RKO (cell line): Measurements from ENCODE around the gene UBR7.
A peak's percentile ranks its signal among the peaks of the same experiment; 100 is the strongest.
"Not testable (repeated sequence)": the region's sequence is repeated elsewhere in the genome, so short reads cannot be mapped to it uniquely, and the experiment has no call there.

Source experiments
- DNase-seq: peaks from one replicate; pipeline ENCODE4 v3.0.0-alpha.2; 2016; ENCODE audit warnings: low spot score

Gene UBR7

DNA sequence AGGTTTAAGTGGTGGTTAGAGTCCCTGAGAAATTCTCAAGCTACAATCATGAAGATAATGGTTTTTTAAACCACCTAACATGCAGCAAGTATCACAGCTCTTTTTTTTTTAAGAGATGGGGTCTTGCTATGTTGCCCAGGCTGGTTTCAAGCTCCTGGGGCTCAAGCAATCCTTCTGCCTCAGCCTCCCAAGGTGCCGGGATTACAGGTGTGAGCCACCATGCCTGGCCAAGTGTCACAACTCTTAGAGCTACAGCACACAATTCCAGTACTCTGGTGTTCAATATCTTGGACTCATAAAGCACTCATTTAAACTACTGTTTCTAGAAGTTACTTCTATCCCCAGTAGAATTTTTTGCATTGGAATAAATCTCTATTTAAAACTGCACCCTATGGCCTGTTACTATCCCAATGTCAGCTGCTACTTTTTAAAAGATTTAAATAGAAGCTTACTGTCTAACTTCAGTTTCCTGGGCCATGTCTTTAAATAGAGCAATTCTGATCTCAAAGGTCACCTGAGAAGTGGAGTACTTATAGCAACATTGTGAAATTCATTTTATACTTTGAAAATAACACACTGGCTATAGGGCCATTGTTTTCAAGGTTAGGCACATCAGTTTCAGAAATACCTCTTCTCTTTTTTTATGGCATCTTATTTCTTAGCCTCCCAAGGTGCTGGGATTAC is 11.6 kb upstream of the UBR7 start:
- DNase-seq = no peak

DNA sequence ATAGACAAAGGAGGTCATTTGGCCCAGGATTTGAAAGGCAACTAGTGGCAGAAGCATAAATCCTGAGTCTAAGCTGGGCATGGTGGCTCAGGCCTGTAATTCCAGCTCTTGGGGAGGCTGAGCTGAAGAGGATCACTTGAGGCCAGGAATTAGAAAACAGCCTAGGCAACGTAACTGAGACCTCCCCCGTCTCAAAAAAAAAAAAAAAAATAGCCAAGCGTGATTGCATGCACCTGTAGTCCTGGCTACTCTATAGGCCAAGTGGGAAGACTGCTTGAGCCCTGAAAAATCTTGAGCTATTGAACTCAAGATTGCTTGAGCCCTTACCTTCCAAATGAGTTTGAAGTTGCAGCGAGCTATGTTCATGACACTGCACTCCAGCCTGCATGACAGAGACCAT is 8.0 kb upstream of the UBR7 start:
- no peak for DNase-seq

DNA sequence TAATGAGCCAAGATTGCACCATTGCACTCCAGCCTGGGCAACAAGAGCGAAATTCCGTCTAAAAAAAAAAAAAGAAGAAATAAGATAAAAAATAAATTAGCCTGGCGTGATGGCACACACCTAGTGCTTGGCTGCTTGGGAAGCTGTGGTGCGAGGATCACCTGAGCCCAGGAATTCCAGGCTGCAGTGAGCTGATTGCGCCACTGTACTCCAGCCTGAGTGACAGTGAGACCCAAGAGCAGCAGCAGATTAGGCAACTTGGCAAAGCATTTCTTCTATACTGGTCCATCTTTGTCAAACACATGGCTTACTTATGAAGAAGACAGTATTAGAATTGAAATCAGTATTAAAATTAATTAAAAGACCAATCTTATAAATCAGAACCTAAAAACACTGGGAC is 6.5 kb upstream of the UBR7 start:
- no peak for DNase-seq

DNA sequence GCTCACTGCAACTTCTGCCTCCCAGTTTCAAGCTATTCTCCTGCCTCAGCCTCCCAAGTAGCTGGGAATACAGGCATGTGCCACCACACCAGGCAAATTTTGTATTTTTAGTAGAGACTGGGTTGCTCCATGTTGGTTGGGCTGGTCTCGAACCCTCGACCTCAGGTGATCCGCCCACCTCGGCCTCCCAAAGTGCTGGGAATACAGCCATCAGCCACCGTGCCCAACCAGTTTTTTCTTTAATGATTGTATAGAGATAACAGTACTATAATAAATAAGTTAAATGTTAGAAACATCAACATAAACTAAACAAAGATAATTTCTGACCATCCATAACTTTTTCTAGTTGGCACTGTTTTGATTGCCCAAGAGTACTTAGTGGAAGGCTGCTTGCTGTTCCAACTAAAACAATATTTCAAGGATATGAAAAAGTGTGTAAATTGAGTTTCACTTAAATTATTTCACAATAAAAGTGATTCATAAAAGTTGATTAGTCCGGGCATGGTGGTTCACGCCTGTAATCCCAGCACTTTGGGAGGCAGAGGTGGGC is 5.8 kb upstream of the UBR7 start:
- no peak for DNase-seq

DNA sequence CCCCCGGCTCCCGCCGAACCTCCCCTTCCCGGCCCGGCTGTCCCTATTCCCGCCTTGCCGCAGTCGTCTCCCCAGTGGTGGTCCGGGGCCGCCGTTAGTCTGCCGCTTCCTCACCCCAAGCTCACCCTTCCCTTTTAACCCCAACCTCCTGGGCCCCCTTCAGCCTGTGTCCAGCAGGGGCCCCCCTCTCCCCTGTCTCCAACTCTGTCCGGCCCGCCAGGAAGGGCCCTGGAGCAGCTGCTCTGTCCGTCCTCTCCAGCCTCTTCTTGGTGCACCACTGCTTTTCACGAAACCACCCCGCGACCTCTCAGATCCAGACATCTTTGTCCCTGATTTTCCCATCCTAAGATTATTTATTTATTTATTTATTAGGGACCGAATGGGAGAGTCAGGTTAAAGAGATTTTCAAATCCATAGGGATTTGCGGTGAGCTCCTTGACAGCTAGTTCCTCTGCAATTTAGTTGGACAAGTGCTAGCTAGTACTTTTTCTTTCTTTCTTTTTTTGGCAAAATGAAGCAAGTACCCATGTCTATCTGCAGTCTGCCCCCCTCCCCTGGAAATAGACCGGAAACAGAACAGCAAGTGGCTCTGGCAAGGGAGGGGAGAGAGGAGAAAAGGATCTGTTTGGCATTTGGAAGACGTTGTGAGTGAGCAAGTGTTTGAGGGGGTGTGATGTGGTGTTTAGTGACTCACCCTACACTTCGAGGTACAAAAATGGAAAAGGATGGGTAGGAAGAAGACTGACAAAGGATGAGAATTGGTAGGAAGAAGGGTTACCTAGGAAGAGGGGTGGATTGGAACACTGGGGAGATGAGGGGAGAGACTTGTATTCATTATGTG is 632 bp downstream of the UBR7 start:
- DNase-seq = peak; percentile 89

DNA sequence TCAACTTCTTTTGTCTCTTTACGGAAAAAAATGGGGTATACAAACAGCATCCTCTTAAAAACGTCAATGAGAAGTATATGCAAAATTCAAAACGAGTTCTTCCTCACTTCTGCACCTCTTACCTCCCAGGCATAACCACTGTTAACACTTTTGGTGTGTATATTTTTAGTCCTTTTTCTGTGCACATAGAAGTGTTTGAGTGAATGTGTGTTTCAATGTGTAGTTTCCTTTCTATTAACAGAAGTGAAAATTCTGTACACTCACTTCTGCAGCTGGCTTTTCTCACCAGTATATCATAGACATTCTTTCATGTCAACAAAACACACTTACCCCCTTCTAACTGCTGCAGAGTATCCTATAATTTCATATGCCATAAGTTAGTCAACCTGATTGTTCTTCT is 5.4 kb downstream of the UBR7 start:
- no peak for DNase-seq

DNA sequence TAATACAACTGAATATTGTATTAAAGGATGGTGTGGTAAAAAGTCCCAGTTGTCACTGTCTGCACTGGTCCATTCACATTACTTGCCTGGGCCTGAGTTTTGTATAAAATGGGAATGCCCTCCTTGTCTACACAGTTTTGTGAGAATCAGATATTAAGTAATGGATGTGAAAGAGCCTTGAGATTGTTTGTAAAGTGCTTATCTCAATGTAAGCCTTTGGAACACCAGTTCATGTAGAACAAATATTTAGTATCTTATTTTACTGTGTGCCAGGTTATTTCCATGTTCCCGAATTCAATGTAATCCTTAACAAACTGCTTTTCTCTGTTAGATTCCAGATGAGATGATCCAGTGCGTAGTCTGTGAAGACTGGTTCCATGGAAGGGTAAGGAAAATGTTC is 7.5 kb downstream of the UBR7 start:
- DNase-seq = no peak

DNA sequence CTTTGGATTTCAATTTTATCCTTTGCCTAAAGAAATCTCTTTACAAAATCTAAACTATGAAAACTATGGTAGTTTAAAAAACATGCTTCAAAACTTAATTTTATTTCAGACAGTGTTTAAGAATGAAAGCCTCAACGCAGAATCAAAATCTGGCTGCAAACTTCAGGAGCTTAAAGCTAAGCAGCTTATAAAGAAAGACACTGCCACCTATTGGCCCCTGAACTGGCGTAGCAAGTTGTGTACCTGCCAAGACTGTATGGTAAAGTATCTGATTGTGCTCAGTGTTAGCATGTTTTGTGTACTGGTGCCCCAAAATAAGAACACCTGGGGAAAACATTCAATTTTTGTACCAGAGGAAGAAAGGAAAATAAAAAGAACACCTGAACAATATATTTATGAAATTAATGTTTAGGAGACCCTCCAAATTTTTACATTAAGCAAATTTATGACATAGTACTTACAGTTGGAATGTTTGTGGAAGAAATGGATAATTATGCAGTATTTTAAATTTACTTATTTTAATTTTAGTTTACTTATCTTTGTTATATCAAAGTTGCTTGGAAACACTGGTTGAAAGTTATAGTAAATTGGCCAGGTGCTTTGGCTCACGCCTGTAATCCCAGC is 12.2 kb downstream of the UBR7 start:
- peak; percentile 71 for DNase-seq

DNA sequence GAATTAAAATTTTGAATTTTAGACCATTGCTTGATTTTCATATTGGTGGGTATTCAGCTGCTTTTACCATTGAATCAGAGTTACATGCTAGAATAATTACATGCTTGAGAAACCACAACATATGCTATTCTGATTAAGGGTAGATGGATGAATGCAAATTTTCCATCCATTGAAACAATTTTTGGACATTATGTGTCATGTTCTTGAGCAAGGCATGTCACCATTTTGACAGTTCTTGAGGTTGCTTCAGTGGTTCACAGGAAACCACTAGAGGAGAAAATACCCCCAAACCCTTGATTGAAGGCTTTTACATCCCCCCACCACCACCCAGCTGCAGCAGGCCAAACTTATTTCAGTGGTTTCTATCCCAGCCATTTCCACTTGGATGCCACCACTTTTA is 13.5 kb downstream of the UBR7 start:
- no peak for DNase-seq

DNA sequence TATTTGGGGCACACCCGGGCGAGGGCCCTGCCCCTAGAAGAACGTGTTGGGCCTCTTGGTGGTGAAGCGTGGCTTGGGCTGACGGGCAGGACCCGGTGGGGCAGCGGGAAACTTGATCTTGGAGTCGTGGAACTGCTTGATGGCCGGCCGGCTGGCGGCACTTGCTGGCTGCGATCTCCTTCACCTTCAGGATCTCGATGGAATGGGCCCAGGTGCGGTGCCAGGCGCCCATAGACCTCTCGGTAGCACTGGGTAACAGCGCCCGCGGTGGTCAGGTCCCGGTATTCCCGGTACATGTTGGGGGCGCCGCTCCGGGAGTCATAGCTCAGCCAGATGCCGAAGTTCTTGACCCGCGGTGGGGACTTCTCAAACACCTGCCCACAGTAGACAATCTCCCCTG is 16.5 kb downstream of the UBR7 start:
- no peak for DNase-seq

DNA sequence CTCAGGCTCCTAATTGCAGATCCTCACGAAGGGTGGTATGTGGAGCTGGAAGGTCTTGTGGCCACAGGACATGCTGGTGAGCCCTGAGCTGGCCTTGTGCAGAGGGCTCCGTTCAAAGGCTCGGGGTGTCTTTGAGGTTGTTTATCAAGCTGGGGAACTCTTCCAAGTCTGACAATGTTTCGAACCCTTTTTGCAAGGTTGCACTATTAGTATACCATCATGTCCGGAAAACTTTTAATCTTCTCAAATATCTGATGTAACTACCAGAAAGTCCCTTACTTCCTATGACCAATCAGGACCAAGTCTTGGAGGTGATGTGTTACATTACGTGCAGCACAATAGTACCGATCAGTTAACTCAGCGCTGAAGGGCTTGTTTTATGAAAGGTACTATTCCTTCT is 21.5 kb downstream of the UBR7 start:
- DNase-seq = no peak

DNA sequence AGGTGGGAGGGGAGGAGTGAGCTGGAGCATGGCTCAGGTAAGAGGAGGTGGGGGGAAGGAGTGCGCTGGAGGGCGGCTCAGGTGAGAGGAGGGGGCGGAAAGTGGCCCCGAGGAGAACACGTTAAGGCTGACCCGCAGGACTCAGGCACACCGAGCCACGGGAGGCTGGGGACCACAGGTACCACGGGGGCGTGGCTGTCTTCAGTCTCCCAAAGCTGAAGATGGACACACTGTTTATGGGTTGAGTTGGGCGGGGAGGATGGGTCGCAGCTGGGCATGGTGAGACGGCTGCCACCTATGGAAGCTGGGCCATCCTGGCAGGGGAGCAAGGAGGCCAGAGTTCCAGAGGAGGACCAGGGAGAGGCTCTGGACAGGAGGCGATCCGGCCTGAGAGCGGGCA is 23.5 kb downstream of the UBR7 start:
- DNase-seq = no peak

DNA sequence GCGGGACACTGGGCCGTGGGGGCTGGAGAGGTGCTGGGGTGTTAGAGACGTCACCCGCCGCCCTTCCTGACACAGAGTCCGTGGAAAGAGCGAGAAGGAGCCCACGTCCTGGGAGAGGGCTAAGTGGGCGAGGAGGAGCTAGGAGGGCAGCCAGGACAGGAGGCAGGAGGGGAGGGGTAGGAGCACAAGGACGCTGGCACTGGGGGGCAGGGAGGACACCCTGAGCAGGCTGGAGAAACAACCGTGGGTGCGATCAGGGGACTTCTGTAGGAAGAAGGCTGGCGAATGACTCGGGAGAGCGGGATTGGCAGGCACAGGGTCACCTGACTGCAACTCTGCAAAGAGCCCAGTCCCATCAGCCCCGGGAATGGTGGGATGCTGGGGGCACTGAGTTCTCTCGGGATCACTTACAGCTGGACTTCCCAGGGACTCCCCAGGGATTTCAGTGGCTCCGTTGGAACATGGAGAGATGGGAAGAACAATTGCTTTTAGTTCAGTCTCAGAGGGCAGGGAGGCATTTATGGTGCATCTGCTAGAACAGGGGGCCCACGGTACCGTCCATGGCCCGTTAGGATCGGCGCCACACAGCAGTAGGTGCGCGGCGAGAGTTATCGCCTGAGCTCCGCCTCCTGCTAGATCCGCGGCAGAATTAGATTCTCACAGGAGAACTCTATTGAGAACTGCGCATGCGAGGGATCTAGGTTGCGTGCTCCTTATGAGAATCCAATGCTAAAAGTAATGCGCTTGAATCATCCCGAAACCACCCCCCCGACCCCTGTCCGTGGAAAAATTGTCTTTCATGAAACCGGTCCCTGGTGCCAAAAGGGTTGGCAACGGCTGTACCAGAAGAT is 24.3 kb downstream of the UBR7 start:
- no peak for DNase-seq

DNA sequence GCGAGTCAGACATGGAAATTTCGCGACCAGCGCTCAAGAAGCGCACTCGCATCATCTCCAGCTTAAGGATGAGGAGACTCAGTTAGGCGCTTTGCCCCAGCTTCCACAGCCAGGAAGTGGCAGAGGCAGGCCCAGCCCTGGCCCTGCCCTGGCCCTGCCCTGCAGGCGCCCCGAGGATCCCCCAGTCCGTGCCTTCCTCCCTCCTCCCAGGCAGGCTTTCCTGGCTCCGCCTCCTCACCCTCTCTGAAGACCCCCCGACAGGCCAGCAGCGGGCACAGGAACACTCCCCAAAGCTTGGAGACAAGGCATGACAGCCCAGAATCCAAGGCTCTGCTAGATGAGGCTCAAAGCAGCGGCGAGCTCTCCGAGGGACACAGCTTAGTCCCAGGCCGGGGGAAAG is 25.1 kb downstream of the UBR7 start:
- DNase-seq = no peak

DNA sequence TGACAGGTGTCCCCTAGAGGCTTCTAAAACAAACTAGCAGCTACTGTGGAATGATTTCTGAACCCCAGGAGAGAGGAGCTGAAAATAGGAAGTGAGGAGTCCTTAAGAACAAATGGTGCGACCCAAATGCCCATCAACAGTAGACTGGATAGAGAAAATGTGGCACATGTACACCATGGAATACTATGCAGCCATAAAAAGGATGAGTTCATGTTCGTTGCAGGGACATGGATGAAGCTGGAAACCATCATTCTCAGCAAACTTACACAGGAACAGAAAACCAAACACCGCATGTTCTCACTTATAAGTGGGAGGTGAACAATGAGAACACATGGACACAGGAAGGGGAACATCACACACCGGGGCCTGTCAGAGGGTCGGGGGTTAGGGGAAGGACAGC is 26.0 kb downstream of the UBR7 start:
- not testable (repeated sequence) for DNase-seq

DNA sequence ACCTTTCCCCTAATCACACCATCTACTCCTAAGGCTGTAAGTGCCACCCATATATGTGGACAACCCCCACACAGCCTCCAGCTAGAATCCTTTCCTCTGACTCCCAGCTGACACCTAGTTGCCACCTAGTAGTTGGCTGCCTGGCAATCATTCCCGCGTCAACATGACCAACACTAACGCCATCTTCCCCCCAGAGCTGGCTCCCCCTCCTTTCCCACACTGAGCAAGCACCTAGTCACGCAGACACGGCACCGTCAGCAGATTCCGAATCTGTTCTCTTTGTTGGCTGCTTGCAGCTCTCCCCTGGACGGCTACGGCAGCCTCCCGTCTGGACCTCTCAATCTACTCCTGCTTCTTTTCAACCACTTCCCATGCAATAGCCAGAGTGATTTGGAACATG is 27.7 kb downstream of the UBR7 start:
- peak; percentile 96 for DNase-seq

DNA sequence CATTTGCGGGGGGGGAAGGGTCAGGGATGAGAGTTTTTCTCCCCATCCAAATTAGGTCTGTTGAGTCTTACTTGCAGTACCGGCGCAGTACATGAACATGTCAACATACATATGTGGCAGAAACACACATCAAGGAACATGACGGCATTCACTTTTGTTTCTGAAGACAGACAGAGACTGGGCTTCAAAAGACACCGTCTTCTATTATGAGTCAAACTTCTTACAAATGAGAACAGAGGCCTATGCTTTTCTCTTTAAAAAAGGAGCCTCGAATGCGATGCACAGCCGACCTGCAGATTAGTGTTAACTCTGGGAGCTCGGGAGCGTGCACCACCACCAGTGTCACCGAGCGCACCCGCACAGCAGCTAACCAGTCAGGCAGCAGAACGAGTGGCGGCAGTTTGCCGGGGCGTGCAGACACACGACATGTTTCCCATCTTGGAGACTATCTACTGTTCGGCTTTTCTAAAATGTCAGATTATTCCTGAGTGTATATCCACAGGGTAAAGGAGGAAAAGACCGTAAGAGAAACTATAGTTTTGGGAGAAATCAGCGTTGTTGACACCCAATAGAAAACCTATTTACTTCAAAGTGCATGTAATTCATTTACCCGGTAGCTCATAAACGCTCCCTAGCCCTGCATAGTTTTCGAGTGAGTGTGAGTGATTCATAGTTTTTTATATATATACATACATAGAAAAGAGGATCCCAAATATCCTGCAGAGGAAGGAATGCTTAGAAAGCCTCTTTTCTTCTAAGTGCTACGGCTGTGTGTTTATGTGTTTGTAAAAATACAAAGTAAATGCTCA is 33.0 kb downstream of the UBR7 start:
- DNase-seq = peak; percentile 76

DNA sequence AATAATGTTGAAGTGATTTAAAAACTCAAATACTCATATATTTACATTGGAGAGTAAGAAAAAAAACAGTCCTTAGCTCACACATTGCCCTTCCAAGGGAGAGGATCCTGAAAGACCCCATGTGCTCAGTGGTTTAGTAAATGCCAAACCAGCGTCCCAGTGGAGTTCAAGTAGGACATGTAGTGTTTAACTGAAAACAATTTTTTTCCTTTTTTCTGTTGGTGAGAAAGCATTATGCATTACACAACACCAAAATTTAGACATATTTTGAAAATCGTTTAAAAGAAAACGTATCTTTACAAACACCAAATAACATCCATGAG is 33.6 kb downstream of the UBR7 start:
- no peak for DNase-seq

DNA sequence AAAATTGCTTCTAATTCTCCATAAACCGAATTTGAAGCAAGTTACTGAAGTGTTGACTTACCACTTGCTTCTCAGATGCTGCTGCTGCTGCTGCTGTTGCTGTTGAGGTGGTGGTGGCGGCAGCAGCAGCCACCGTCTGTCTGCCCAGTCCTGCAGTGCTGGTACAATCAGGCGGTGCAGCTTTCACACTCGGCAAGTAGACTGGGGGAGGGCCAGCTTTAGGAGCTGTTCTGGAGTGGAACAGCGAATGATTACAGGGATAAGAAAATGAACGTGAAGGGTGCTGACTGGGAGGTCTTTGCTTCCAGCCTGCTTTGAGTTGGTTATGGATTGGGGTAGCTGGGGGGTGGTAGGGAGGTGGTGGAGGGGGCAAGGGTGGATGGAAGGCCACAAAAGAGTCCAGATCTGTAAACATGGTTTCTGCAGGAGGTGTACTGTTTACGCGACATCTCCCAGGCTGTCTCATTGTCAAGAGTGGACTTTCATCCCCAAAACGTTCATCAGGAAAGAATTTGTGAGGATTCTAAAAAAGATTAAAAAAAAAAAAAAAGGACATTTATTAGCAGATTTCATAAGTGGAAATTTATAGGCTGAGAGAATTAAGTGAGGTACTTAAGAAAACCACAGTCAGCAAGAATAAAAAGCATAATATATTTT is 38.8 kb downstream of the UBR7 start:
- DNase-seq = no peak

DNA sequence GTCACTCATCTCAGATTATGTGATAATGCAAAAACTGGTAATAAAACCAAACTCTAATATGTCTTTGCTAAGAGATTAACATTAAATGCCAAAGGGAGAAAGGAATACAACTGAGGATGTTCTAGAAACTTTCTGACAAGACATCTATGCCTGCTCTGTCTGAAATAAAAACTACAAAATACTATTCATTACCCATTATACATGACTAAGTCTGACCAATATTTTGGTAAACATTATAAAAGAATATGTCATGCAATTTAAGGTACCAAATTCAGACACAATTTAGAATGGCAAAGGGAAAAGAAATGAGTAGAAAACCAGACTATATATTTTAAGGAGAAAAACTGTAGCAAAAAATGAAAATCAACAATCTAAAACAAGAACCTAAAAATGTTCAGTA is 39.5 kb downstream of the UBR7 start:
- DNase-seq = no peak
